Measurements from ENCODE around the gene NDOR1.
A peak's percentile ranks its signal among the peaks of the same experiment; 100 is the strongest.

Gene NDOR1

DNA sequence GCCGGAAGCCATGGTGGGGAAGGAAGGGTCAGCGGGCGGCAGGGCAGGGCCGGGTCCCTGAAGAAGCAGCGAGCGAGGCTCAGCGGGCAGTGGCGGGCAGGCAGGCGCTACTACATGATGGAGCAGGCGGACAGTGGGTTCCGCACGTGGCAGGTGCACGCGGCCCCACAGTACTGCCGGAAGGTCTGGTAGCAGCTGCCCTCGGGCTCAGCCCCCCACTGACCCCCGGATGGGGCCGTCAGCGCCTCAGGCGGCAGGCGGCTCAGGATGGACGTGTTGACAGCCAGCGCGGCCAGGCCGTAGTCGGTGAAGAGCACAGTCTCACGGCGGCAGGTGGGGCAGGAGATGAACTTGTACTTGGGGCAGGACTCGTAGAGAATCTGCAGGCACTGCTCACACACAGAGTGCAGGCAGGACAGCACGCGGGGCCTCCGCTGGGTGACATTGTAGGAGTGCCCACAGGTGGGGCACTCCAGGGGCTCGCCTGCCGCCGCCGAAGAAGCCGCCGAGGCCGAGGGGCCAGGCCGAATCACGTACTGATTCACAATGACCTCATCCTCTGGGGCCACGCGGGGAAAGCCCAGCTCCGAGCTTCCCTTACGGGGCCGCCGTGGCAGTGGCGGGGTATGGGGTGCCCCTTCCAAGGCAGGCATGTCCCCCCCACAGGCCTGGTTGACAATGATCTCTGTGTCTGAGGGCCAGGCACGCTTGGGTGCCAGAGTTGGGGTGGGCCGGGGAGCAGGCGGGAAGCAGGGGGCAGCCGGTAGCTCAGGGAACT is 15.0 kb downstream of the NDOR1 start:
- DNase-seq (ENCODE audit: low spot score), result no peak

DNA sequence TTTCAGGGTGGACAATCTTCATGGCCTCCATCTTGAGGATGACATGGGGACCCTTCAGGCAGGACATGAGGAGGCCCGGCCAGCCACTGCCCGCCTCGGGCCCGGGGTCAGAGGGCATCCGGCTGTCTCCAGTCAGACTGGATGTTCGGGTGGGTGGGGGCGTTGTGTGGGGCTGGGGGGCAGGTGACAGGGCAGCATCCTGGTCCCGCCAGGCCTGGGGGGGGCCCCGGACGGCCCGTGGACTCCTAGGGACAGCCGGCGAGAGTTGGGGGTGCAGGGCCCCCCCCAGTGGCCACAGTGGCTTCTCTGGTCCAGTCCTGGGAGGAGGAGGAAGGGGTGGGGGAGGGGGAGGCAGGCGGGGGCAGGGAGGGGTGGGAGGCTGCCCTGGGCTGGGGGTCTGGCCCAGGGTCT is 15.6 kb downstream of the NDOR1 start:
- no peak for DNase-seq (ENCODE audit: low spot score)

DNA sequence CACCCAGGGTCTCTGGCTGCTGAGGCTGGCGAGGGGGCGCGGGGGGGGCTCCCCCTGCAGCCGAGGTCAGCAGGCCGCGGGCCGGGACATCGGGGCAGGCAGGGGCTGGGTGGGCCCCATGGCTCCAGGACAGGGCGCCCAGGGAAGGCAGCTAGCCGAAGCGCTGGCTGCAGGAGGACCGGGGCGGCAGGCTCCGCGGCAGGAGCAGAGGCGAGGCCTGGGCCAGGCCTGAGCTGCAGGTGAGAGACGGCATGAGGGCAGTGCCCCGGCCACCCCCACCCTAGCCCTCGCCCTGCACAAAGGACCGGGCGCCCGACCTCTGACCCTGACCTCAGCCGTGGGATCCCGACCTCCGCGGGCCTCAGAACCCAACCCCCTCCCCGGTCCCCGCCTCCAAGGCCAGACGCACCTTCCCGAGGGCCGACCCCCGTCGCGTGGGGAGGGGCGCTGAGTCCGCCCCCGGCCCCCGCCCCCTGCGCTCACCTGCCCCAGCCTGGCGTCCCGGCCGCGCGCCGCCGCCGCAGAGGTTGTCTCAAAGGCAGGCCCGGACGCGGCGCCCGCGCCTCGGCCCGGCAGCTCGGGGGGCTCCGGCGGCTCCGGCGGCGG is 16.1 kb downstream of the NDOR1 start:
- DNase-seq (ENCODE audit: low spot score), result no peak

DNA sequence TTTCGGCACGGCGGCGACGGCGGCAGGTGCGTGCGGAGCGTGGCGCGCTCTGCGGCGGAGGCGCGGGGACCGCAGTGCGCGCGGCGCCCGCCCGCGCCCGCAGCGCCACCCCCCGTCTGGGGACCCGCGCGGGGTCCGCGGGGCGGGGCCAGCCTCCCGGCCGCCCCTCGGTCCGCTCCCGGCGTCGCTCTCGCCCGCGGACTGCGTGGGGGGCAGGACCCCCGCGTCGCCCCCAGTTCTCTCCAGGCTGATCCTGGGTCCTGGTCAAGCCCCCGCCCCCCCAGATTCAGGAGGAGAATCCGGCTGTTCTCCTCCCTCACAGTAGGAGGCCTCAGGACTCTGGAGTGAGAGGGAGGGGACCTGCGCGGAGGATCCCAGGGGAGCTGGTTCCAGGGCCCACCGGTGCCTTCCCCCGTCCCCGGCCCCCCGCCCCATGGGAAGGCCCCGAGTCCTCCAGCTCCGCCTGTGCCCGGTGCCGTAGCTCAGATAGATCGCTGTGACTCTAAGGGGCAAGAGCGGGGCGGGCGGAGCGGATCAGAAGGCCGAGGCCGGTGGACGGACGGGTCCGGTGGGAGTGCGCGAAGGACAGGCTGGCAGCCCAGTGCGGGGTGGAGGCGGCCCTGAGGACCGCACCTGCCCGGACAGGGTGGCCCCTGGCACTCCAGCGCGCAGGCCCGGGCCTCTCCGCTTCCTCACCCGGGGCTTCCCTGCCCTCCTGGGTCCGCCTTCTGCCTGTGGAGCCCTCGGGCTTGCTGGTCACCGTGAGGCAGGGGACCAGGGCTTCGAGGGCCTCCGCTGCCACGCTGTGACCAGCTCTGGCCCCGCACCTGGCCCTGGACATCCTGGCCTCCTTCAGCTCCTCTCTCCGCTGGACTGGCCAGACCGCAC is 16.9 kb downstream of the NDOR1 start, which contains the start of gene RNF208:
TSS of gene RNF208 (minus strand) at position 51 of the 888 bp plus-strand sequence. CDS start 1,028 bp downstream, outside the sequence.
- no peak for DNase-seq (ENCODE audit: low spot score)

DNA sequence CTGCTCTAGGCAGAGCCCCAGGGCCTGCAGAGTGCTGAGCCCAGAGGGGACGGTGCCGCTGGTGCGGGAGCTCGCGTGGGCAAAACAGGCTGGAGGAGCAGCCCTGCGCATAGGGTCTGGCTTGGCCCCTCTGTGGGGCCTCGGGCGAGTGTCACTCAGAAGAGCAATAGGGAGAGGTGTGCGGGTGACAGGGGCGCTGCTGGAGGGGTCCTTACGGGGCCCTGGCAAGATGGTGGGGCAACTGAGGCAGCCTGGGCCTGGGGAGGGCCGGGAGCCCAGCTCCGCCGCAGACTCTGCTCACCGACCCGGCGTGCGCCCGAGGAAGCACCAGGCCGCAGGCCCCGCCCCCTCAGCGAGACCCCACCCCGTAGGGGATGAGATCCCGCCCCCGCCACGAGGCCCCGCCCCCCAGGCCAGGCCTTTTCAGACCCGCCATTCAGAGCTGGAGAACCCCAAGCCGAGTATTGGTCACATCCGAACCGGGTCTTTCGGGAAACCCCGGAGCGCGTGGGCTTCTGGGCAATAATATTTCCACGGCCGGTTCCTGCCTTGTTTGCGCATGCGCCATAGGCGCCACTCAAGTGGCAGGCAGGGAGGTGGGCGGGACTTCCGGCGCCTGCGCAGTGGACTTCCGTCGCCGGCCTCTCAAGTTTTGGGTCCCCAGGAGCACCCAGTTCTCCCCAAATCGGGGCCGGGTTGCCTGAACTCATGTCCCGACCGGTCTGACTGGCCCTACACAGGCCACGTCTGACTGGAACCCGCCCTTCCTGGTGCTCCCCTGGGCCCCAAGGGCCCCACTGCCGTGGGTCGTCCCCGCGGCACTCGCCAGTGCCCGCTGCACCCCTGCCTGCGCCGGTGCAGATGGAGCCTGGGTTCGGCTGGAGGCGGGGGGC is 17.8 kb downstream of the NDOR1 start:
- peak; percentile 99 for DNase-seq (ENCODE audit: low spot score)

DNA sequence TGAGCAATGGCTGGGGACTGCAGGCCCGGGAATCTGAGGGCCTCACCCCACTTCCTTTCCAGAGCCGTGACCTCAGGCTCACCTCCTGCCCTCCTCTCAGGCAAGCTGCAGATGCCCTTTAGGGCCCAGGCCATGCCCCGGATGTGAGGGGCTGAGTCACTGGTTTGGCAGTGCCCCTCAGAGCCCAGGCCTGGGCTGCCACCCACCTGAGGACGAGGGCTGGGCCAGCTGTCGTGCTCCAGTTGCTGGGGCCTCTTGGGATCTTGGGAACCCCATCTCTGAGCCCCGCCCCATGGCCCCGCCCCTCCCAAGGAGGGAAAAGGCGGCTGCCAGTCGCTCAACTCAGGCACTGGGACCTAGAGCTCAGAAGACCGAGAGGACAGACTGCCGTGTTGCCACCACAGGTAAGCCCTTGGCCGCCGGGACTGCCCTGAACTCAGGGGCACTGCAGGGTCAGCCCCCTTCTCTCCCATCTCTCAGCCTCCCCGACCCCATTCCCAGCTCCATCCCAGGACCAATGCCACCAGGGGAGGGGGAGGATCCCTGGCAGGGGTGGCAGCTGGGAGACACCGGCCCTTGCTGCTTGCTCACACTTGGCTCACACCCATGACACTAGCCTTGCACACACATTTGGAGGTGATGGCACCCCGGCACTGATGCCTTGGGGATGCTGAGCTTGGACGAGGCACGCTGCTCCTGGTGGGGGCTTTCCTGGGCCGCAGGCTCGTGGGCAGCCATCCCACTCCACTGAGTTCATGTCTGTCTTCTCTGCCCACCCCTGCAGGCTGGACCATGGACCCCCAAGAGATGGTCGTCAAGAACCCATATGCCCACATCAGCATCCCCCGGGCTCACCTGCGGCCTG is 19.6 kb downstream of the NDOR1 start, which contains the start of gene CYSRT1:
TSS of gene CYSRT1 (plus strand) at position 345 of the 865 bp plus-strand sequence. CDS start at position 793, 448 bp downstream.
- no peak for DNase-seq (ENCODE audit: low spot score)

DNA sequence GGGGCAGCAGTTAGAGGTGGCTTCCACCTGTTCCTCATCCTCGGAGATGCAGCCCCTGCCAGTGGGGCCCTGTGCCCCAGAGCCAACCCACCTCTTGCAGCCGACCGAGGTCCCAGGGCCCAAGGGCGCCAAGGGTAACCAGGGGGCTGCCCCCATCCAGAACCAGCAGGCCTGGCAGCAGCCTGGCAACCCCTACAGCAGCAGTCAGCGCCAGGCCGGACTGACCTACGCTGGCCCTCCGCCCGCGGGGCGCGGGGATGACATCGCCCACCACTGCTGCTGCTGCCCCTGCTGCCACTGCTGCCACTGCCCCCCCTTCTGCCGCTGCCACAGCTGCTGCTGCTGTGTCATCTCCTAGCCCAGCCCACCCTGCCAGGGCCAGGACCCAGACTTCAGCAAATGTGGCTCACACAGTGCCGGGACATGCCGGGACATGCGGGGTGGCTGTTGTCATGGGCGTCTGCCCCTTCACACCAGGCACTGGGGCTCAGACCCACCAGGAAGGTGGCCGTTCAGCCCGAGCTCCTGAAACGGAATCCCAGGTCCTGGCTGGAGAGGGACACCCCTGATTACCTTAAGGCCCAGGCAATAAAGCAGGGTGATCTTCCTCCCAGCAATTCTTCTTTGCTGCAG is 20.3 kb downstream of the NDOR1 start:
- no peak for DNase-seq (ENCODE audit: low spot score)

DNA sequence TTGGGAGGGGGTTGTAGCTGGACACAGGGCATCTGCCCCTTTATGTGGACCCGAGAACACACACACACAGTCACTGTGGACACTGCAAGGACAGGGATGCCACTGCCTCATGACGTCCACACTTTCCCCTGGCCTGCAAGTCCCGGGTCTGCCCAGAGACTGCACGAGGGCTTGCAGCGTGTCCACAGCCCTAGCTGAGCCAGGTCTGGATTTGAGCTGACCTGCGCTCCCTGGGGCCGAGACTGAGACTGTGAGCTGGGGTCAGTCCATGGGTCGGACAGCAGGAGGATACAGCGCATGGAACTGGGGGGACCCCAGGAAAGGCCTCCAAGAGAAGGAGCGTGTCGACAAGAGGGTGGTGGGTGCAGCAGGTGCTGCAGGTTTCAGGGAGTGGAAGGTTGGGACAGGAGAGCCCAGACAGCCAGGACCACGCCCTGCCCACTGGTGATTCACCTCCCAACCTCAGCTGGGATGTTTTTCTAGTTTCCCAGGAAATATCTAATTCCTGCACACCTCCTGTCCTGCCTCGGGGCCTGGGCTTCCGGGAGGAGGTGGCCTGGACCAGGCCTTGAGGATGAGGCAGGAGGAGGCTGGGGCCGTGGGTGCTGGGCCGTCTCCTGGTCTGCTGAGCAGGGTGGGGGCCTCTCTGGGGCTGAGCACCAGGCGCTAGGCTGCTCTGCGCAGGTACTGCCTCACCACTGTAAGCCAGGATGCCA is 21.0 kb downstream of the NDOR1 start:
- DNase-seq (ENCODE audit: low spot score), result no peak

DNA sequence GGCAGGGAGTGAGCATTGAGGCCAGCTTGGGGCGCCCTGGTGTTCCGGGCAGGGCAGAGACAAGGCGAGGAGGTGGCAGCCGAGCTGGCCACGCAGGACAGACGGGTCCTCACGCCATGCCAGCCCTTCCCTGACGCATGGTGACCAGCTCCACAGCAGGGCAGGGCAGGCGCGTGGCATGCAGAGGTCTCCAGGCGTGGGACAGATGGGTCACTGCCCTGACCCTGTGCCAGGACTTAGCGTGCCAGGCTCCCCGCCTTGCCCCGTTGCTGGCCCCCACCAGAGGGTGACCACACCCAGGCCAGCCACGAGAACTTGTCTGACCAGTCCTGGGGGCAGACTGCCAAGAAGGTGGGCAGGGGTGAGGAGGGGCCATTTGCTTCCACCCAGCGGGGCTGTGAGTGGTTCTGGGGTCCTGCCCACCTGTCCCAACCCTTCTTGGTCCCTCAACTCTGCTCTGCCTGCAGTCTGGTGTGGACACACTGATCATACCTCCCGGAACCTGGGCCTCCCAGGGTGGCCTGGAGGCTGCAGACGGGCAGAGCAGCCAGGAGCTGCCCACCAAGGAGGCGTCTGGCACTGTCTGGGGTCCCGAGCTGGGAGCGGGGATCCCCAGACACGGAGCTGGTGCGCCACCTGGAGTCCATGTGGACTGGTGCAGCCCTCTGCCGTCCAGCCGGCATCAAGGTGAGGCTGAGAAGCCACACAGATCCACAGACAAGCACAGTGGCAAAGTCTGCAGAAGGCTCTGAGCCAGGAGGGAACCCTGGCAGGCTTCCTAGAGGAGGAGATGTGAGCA is 21.8 kb downstream of the NDOR1 start, which contains the start of gene RNF224:
TSS of gene RNF224 (plus strand) at position 449 of the 799 bp plus-strand sequence. CDS start 834 bp downstream, outside the sequence.
- DNase-seq (ENCODE audit: low spot score), result peak; percentile 82

DNA sequence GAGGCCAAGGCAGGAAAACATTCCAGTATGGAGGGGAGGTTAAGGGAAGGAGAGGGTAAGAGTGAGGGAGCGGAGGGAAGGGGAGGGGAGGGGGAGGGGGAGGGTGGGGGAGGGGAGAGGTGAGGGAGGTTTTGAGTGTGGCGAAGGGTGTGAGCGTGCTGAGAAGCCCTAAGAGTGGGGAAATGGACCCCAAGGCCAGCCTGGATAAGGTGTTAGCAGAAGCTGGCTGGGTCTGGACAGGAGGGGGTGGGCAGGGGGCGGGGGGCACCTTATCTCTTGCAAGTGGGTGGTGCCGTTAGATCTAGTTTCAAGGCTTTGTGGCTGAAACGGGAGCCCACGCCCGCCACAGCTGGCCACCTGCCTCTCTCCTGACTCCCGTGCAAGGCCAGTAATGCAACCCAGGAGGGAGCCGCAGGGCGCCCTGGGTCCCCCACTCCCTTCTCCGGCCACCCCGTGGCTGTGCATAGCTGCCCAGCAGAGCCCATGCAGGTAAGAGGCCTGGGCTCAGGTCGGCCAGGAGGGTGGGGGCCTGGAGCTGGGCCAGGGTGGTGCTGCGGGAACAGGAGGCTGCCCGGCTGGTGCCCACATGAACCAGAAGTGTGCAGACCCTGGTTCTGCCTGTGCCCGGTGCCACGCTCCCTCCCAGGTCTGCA is 22.5 kb downstream of the NDOR1 start:
- no peak for DNase-seq (ENCODE audit: low spot score)

DNA sequence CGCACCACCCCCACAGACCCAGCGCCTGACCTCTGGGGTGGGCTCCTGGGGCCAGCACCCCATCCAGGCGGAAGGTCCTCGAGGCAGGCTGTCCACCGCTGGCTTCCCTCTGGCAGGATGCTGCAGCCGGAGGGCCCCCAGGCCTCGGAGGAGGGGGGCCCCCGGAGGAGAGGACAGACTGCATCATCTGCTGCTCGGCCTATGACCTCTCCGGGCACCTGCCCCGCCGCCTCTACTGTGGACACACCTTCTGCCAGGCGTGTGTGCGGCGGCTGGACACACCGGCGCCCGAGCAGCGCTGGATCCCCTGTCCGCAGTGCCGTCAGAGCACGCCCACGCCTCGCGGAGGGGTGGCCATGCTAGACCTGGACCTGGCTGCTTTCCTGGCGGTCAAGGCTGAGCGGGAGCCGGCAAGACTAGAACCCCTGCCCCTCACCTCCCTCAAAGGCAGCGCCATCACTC is 23.0 kb downstream of the NDOR1 start:
- no peak for DNase-seq (ENCODE audit: low spot score)

DNA sequence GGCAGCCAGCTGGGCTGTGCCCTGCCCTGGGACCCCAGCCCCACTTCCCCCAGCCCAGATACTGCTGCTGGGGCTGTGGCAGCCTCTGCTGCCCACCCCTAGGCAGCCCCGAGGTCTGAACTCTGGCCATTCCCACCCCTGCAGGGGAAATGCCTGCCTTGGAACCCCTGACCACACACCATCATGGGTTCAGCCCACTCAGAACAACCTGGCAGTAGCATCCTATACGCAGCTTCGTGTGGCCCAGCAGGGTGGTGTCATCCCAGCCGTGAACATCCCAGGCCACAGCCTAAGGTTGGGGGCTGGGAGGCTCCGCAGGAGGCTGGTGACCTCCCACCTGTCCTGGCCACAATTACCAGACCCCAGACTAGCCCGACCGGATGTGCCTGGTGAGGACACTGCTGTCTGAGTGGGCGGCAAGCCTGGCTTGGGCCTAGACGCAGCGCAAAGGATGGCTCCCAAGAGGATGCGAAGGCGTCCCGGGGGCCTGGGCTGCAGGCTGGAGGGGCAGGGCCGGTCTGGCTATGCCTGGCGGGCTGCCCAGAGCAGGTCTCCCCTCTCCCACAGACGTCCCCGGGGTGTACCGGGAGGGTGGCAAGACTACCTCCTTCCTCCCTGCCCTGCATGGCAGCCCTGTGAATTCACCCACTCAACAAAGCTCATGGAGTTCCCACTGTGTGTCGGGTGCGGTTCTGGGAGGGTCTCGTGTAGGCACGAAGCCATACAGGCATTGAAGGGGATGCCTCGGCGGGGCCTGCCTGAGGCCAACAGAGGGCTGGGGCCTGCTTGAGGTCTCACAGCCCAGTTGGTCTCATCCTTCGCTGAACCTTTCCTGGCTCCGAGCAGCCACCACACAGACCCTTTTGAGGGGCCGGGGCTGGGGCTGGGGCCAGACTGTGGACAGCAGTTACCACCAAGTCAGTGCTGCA is 23.7 kb downstream of the NDOR1 start:
- no peak for DNase-seq (ENCODE audit: low spot score)

DNA sequence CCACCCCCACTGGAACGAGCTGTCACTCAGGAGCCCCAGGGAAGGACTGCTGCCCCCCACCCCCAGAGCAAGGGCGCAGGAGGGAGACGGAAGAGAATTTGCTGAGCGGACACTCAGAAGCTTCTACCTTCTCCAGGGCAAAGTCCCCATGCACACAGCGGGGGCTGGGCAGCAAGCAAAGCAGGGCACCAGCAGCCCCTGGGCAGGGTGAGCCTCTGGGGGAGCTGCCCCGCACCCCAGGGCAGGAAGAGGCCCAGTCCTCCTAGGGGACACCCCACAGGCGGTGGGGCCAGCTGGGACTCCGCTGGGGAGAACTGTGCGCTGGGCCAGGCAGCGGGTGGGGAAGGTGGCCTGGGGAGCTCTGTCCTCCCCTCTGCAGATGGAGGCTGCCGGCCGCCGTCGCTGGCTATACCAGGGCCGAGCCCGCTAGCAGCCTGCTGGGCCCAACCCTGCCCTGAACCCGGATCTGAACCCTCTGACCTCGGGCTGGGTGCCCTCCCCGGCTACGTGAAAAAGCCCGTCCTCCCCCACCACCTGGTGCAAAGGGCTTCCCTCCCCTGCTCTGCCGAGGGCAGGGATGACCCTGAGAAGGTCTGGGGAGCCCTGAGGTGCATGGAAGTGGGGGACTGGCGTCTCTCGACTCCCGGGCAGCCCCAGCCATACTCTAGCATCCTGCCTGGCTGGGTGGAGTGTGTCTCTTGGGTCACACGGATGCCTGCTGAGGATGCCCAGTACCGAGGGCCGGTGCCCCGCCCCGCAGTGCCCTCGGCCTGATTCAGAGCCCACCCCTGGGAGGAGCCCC is 24.6 kb downstream of the NDOR1 start:
- no peak for DNase-seq (ENCODE audit: low spot score)

DNA sequence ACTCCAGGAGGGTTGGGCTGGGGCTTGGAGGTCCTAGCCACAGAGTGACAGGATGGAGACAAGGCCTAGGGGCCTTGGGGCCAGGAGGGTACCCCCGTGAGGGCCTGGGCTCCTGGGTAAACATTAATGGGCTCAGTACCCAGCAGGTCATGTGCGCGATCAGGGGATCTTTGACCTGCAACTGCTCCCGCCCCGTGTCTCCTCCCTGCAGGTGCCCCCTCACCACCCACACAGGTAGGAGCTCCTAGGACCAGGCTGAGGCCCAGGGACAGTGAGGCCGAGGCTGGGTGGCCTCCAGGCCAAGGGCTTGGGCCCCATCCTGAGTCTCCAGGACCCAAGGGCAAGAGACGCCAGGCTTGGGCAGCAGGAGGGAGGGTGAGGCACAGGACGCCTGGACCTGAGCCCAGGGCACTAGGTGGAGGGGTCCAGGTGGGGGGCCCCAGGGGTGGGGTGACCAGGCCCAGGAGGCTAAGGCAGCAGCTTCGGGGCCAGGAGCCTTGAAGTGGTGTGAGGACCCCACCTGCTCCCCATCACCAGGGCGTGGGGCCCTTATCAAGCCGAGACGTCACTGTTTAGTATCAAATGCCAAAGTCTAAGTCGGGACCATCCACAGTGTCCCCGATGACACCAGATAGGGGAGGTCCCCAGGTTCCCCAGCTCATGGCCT is 25.3 kb downstream of the NDOR1 start, which contains the start of gene SLC34A3:
TSS of gene SLC34A3 (plus strand) at position 197 of the 667 bp plus-strand sequence. CDS start 802 bp downstream, outside the sequence.
- no peak for DNase-seq (ENCODE audit: low spot score)
